Loucy (cell line): Measurements from ENCODE around the gene ATXN7L3.

Experiments
- H2AFZ ChIP-seq: fragments of 200-600 bp; sonication (generic); 2 replicates; pipeline ENCODE4 v1.6.0; 2016; ENCODE audit warnings: antibody characterized with exemption, mild to moderate bottlenecking, low read length, moderate library complexity
- H3F3A ChIP-seq: fragments of 200-600 bp; 2 replicates; pipeline ENCODE4 v1.6.0; 2016; ENCODE audit warnings: antibody characterized with exemption, low read depth, mild to moderate bottlenecking
- H3K27me3 ChIP-seq: fragments of 200-600 bp; sonication (generic); 2 replicates; pipeline ENCODE4 v1.6.1; 2014; ENCODE audit warnings: low read length, mild to moderate bottlenecking; ENCODE audit not compliant: insufficient read depth, poor library complexity, severe bottlenecking
- H3K36me3 ChIP-seq: fragments of 200-600 bp; sonication (generic); 2 replicates; pipeline ENCODE4 v1.6.1; 2016; ENCODE audit warnings: low read length; ENCODE audit not compliant: insufficient read depth
- H3K4me1 ChIP-seq: fragments of 200-600 bp; sonication (generic); 2 replicates; pipeline ENCODE4 v1.5.1; 2014; ENCODE audit warnings: low read length, mild to moderate bottlenecking; ENCODE audit not compliant: insufficient read depth, poor library complexity, severe bottlenecking
- H3K4me2 ChIP-seq: fragments of 200-600 bp; sonication (generic); 2 replicates; pipeline ENCODE4 v1.6.0; 2014; ENCODE audit warnings: antibody characterized with exemption, low read length, low read depth, mild to moderate bottlenecking; ENCODE audit not compliant: poor library complexity, severe bottlenecking
- H3K4me3 ChIP-seq: fragments of 200-600 bp; sonication (generic); 2 replicates; pipeline ENCODE4 v1.5.1; 2014; ENCODE audit warnings: low read length, mild to moderate bottlenecking, mixed read lengths; ENCODE audit not compliant: poor library complexity, severe bottlenecking
- H3K79me2 ChIP-seq: fragments of 200-600 bp; sonication (generic); 2 replicates; pipeline ENCODE4 v1.6.1; 2014; ENCODE audit warnings: low read length; ENCODE audit not compliant: insufficient read depth
- H3K9ac ChIP-seq: fragments of 200-600 bp; sonication (generic); 2 replicates; pipeline ENCODE4 v1.6.0; 2014; ENCODE audit warnings: mild to moderate bottlenecking, low read depth, low read length, moderate library complexity; ENCODE audit not compliant: poor library complexity, severe bottlenecking
- H3K9me2 ChIP-seq: fragments of 200-600 bp; sonication (generic); replicated peaks from 2 replicates; pipeline ENCODE4 v1.6.1; 2016; ENCODE audit warnings: low read depth, low read length, mixed read lengths
- H3K9me3 ChIP-seq: fragments of 200-600 bp; sonication (generic); 2 replicates; pipeline ENCODE4 v1.6.1; 2014; ENCODE audit warnings: mild to moderate bottlenecking, antibody characterized with exemption, low read length, low read depth; ENCODE audit not compliant: insufficient read depth
- H4K20me1 ChIP-seq: fragments of 200-600 bp; sonication (generic); 2 replicates; pipeline ENCODE4 v1.6.0; 2014; ENCODE audit warnings: antibody characterized with exemption, low read length, mild to moderate bottlenecking; ENCODE audit not compliant: insufficient read depth, poor library complexity, severe bottlenecking
- CTCF ChIP-seq: fragments of 200-600 bp; sonication (generic); conservative IDR thresholded peaks from 2 replicates; pipeline ENCODE4 v1.5.1; 2014; ENCODE audit warnings: mild to moderate bottlenecking, antibody characterized with exemption, low read length
- EZH2phosphoT487 ChIP-seq: fragments of 200-600 bp; IDR thresholded peaks from 2 replicates; pipeline ENCODE4 v1.6.1; 2018; ENCODE audit warnings: antibody characterized with exemption, mild to moderate bottlenecking, moderate library complexity, borderline replicate concordance

The ATXN7L3 gene

GRCh38 chr17:44191941-44192496, 7.7 kb downstream of the ATXN7L3 start:
- TF ChIP-seq CTCF, result no peak
- no peak for TF ChIP-seq EZH2phosphoT487
- H3K27me3 ChIP-seq, result no peaks in the 10 kb centered on the region
- peaks cover 13% of the 10 kb centered on the region for H3K4me1 ChIP-seq
- H4K20me1 ChIP-seq, result peaks cover 13% of the 10 kb centered on the region
- peaks cover 44% of the 10 kb centered on the region for H3K79me2 ChIP-seq
- H3K9ac ChIP-seq, result no peak overlapping the region
- no peaks in the 10 kb centered on the region for H3K9me2 ChIP-seq
- no peak overlapping the region for H3K4me3 ChIP-seq
- no peaks in the 10 kb centered on the region for H3F3A ChIP-seq
- H3K4me2 ChIP-seq, result no peak overlapping the region
- H2AFZ ChIP-seq, result no peak overlapping the region
- peaks cover 36% of the 10 kb centered on the region; the same call in 1 of the 2 replicates for H3K36me3 ChIP-seq
- H3K9me3 ChIP-seq, result no peaks in the 10 kb centered on the region

GRCh38 chr17:44191369-44191768, 8.3 kb downstream of the ATXN7L3 start:
- Histone ChIP-seq H3K27me3 (no peaks in the 10 kb centered on the region), H3K9me3 (no peaks in the 10 kb centered on the region), H3K79me2 (peaks cover 37% of the 10 kb centered on the region), H3K9ac (no peak overlapping the region), H3K4me3 (no peak overlapping the region), H3F3A (peaks cover under 1% of the 10 kb centered on the region; the same call in 1 of the 2 replicates), H3K4me1 (peaks cover 10% of the 10 kb centered on the region), H4K20me1 (peaks cover 9% of the 10 kb centered on the region), H2AFZ (no peak overlapping the region), H3K36me3 (peaks cover 36% of the 10 kb centered on the region; the same call in 1 of the 2 replicates), H3K4me2 (no peak overlapping the region), H3K9me2 (no peaks in the 10 kb centered on the region)
- TF ChIP-seq EZH2phosphoT487 (no peak), CTCF (no peak)

- Histone ChIP-seq H3K79me2 (peaks cover 40% of the 10 kb centered on the region), H3K9ac (no peak overlapping the region), H3K36me3 (peaks cover 32% of the 10 kb centered on the region; the same call in 1 of the 2 replicates), H3K4me1 (peaks cover 12% of the 10 kb centered on the region), H4K20me1 (peaks cover 9% of the 10 kb centered on the region), H3K27me3 (no peaks in the 10 kb centered on the region), H3K4me3 (no peak overlapping the region), H2AFZ (no peak overlapping the region), H3F3A (peaks cover 3% of the 10 kb centered on the region; the same call in 1 of the 2 replicates), H3K4me2 (no peak overlapping the region), H3K9me2 (no peaks in the 10 kb centered on the region), H3K9me3 (no peaks in the 10 kb centered on the region)
- no peak for TF ChIP-seq EZH2phosphoT487
- no peak for TF ChIP-seq CTCF
Measured at GRCh38 chr17:44190481-44190880, 9.2 kb downstream of the ATXN7L3 start.
